WTC11 (cell line): ENCODE measurements around the gene PTPRO. TPM values are rescaled to one million over a fixed set of nuclear protein-coding genes. Genes with fewer than 3 reads are reported as not detected.
A peak's percentile ranks its signal among the peaks of the same experiment; 100 is the strongest.

Source experiments
- ATAC-seq: fragments of 200-7000 bp; cut with Tn5 transposase; 2 replicates; pipeline ENCODE4 v1.10.0; 2021; ENCODE audit warnings: mild to moderate bottlenecking, moderate library complexity
- CTCF ChIA-PET: fragments of 300-600 bp; sonication (Branson Sonifier 250); formaldehyde crosslinking; loops from one replicate; lab custom pipeline; 2021; ENCODE audit warnings: antibody characterized with exemption; lab: Charles Lee
- POLR2A ChIA-PET: fragments of 350-600 bp; sonication (Branson Sonifier 250); formaldehyde crosslinking; loops from one replicate; lab custom pipeline; 2021; ENCODE audit warnings: antibody characterized with exemption; lab: Charles Lee
- DNase-seq: peaks from one replicate; pipeline ENCODE4 v3.0.0; 2021; ENCODE audit warnings: low spot score
- H3K27ac Mint-ChIP-seq: 2 replicates; pipeline ENCODE4 v1.8.0; 2021; ENCODE audit warnings: mixed read lengths
- H3K27me3 Mint-ChIP-seq: 2 replicates; pipeline ENCODE4 v1.8.0; 2021; ENCODE audit warnings: low read depth, mild to moderate bottlenecking, moderate library complexity, mixed read lengths
- H3K36me3 Mint-ChIP-seq: 2 replicates; pipeline ENCODE4 v1.8.0; 2021; ENCODE audit warnings: mixed read lengths
- H3K4me1 Mint-ChIP-seq: 2 replicates; pipeline ENCODE4 v1.8.0; 2022; ENCODE audit warnings: mixed read lengths
- H3K4me3 Mint-ChIP-seq: 2 replicates; pipeline ENCODE4 v1.8.0; 2021; ENCODE audit warnings: mild to moderate bottlenecking, moderate library complexity, mixed read lengths
- H3K9me3 Mint-ChIP-seq: 2 replicates; pipeline ENCODE4 v1.8.0; 2021; ENCODE audit warnings: mixed read lengths
- AFF4 ChIP-seq: sonication (generic); formaldehyde crosslinking; IDR thresholded peaks from 2 replicates; pipeline ENCODE4 v1.8.1; 2023; ENCODE audit warnings: mild to moderate bottlenecking, missing genetic modification reagents, borderline replicate concordance
- ATF2 ChIP-seq: sonication (generic); formaldehyde crosslinking; IDR thresholded peaks from 2 replicates; pipeline ENCODE4 v1.8.1; 2022; ENCODE audit warnings: low read depth, missing genetic modification reagents, borderline replicate concordance
- ATF3 ChIP-seq: sonication (generic); formaldehyde crosslinking; conservative IDR thresholded peaks from 2 replicates; pipeline ENCODE4 v1.8.1; 2022; ENCODE audit warnings: mild to moderate bottlenecking, missing genetic modification reagents
- CBFB ChIP-seq: sonication (generic); formaldehyde crosslinking; IDR thresholded peaks from 2 replicates; pipeline ENCODE4 v1.8.1; 2022; ENCODE audit warnings: mild to moderate bottlenecking, low read depth, missing genetic modification reagents
- ERG ChIP-seq: fragments of 250-450 bp; sonication (Bioruptor Pico); IDR thresholded peaks from 2 replicates; pipeline ENCODE4 v1.8.0; 2021; ENCODE audit warnings: mild to moderate bottlenecking
- JAZF1 ChIP-seq: fragments of 250-450 bp; sonication (Bioruptor Pico); IDR thresholded peaks from 2 replicates; pipeline ENCODE4 v1.9.0; 2021; ENCODE audit warnings: moderate library complexity, mild to moderate bottlenecking, inconsistent platforms
- NFATC4 ChIP-seq: fragments of 250-450 bp; sonication (Bioruptor Pico); IDR thresholded peaks from 2 replicates; pipeline ENCODE4 v1.9.0; 2021; ENCODE audit warnings: mild to moderate bottlenecking
- NFYB ChIP-seq: sonication (generic); formaldehyde crosslinking; conservative IDR thresholded peaks from 2 replicates; pipeline ENCODE4 v1.8.0; 2022; ENCODE audit warnings: low read depth, missing genetic modification reagents
- RORB ChIP-seq: fragments of 250-450 bp; sonication (Bioruptor Pico); IDR thresholded peaks from 2 replicates; pipeline ENCODE4 v1.9.0; 2021; ENCODE audit warnings: mild to moderate bottlenecking
- SMAD3 ChIP-seq: sonication (generic); formaldehyde crosslinking; IDR thresholded peaks from 2 replicates; pipeline ENCODE4 v1.8.0; 2022; ENCODE audit warnings: missing genetic modification reagents, mild to moderate bottlenecking, borderline replicate concordance
- SOX15 ChIP-seq: fragments of 250-450 bp; sonication (Bioruptor Pico); IDR thresholded peaks from 2 replicates; pipeline ENCODE4 v1.9.0; 2021; ENCODE audit warnings: mild to moderate bottlenecking
- ZBTB21 ChIP-seq: sonication (generic); formaldehyde crosslinking; IDR thresholded peaks from 2 replicates; pipeline ENCODE4 v1.8.1; 2023; ENCODE audit warnings: mild to moderate bottlenecking, missing genetic modification reagents, borderline replicate concordance
- ZBTB43 ChIP-seq: sonication (generic); formaldehyde crosslinking; IDR thresholded peaks from 2 replicates; pipeline ENCODE4 v1.8.1; 2023; ENCODE audit warnings: mild to moderate bottlenecking, missing genetic modification reagents
- ZNF138 ChIP-seq: sonication (generic); formaldehyde crosslinking; conservative IDR thresholded peaks from 2 replicates; pipeline ENCODE4 v1.8.1; 2022; ENCODE audit warnings: mild to moderate bottlenecking, moderate library complexity, missing genetic modification reagents
- ZNF263 ChIP-seq: sonication (generic); formaldehyde crosslinking; IDR thresholded peaks from 2 replicates; pipeline ENCODE4 v1.8.1; 2022; ENCODE audit warnings: low read depth, mild to moderate bottlenecking, moderate library complexity, missing genetic modification reagents
- ZNF416 ChIP-seq: fragments of 250-450 bp; sonication (Bioruptor Pico); IDR thresholded peaks from 2 replicates; pipeline ENCODE4 v1.9.0; 2021; ENCODE audit warnings: mild to moderate bottlenecking, inconsistent platforms
- total RNA-seq: library from RNA; stranded (reverse); gene quantifications from 3 replicates; pipeline ENCODE4 v1.2.3, GENCODE V29; 2021

Gene PTPRO
- total RNA-seq, 1 experiment from 2014 or later = 1.1 TPM

GRCh38 chr12:15562263-15562662, 240.0 kb downstream of the PTPRO start:
- CTCF ChIA-PET = interaction anchor here (0.6 to 4.1 kb wide), 3 partner anchors 23 to 296 kb away, joined by 3 to 25 read pairs (median 3); no protein-coding TSS in a partner anchor

GRCh38 chr12:15563663-15564062, 241.4 kb downstream of the PTPRO start:
- TF ChIP-seq ERG (no peak), AFF4 (CRISPR knock-in tag) (no peak), NFYB (CRISPR knock-in tag) (no peak), ATF3 (CRISPR knock-in tag) (no peak), SOX15 (no peak), ATF2 (CRISPR knock-in tag) (no peak)
- Mint-ChIP-seq H3K36me3 (no peaks in the 10 kb centered on the region), H3K27ac (0 out of 2 replicates have a peak overlapping the region, but pooled peaks have one; percentile 2), H3K4me1 (peaks cover 19% of the 10 kb centered on the region), H3K9me3 (no peaks in the 10 kb centered on the region), H3K27me3 (no peaks in the 10 kb centered on the region), H3K4me3 (no peak overlapping the region)
- no peak for ATAC-seq
- POLR2A ChIA-PET = no interaction called here
- CTCF ChIA-PET = interaction anchor here (1.1 to 4.1 kb wide), 2 partner anchors 21 to 27 kb away, joined by 3 to 25 read pairs; no protein-coding TSS in a partner anchor
- no peak for DNase-seq

More at GRCh38 chr12:15562263-15562662, 240.0 kb downstream of the PTPRO start:
- Mint-ChIP-seq H3K9me3 (no peaks in the 10 kb centered on the region), H3K27ac (no peak overlapping the region), H3K36me3 (no peaks in the 10 kb centered on the region), H3K4me1 (peaks cover 19% of the 10 kb centered on the region), H3K4me3 (no peak overlapping the region), H3K27me3 (no peaks in the 10 kb centered on the region)
- POLR2A ChIA-PET = no interaction called here
- no peak for ATAC-seq
- TF ChIP-seq ZNF416 (CRISPR knock-in tag) (no peak), SMAD3 (CRISPR knock-in tag) (no peak), ZNF263 (CRISPR knock-in tag) (no peak), RORB (CRISPR knock-in tag) (no peak), ZBTB43 (CRISPR knock-in tag) (no peak), JAZF1 (CRISPR knock-in tag) (no peak), NFATC4 (CRISPR knock-in tag) (no peak), ZBTB21 (CRISPR knock-in tag) (no peak), CBFB (no peak), ZNF138 (CRISPR knock-in tag) (no peak)
- no peak for DNase-seq
